ENCODE data around the gene PASK.

PASK gene

GRCh38 chr2:241063587-241063986 is 85.7 kb downstream of the PASK start:
- no peak for TF ChIP-seq FOXM1 (IDR thresholded peaks at IDR 0.05; ENCODE audit: borderline replicate concordance, low read depth)
- TF ChIP-seq CEBPB (IDR thresholded peaks at IDR 0.05) = no peak
- no peak for TF ChIP-seq YY1 (IDR thresholded peaks at IDR 0.05; ENCODE audit: low read depth)
- peak; percentile 44 for TF ChIP-seq RAD21 (IDR thresholded peaks at IDR 0.05; ENCODE audit: low read depth)
- TF ChIP-seq EGR1 (IDR thresholded peaks at IDR 0.05) = no peak

GRCh38 chr2:241063093-241063551 is 86.2 kb downstream of the PASK start:
- TF ChIP-seq USF1 (IDR thresholded peaks at IDR 0.05) = no peak
- no peak for TF ChIP-seq FOXM1 (IDR thresholded peaks at IDR 0.05; ENCODE audit: borderline replicate concordance, low read depth)
- no peak for TF ChIP-seq ZBTB7A (IDR thresholded peaks at IDR 0.05; ENCODE audit: low read depth)
- no peak for TF ChIP-seq TAF1 (IDR thresholded peaks at IDR 0.05; ENCODE audit: low read depth)
- no peak for TF ChIP-seq NFIC (IDR thresholded peaks at IDR 0.05)
- no peak for TF ChIP-seq YY1 (IDR thresholded peaks at IDR 0.05; ENCODE audit: low read depth)
- TF ChIP-seq CEBPB (IDR thresholded peaks at IDR 0.05) = no peak
- TF ChIP-seq REST (IDR thresholded peaks at IDR 0.05; ENCODE audit: low read depth) = no peak
- TF ChIP-seq TCF12 (IDR thresholded peaks at IDR 0.05; ENCODE audit: low read depth) = no peak
- TF ChIP-seq EP300 (IDR thresholded peaks at IDR 0.05; ENCODE audit: borderline replicate concordance) = no peak
- TF ChIP-seq EGR1 (IDR thresholded peaks at IDR 0.05) = no peak

- TF ChIP-seq EGR1 (IDR thresholded peaks at IDR 0.05) (no peak), NFIC (IDR thresholded peaks at IDR 0.05) (no peak), REST (IDR thresholded peaks at IDR 0.05; ENCODE audit: low read depth) (no peak), EP300 (IDR thresholded peaks at IDR 0.05; ENCODE audit: borderline replicate concordance) (no peak), TEAD4 (IDR thresholded peaks at IDR 0.05) (no peak), CREB1 (IDR thresholded peaks at IDR 0.05; ENCODE audit: low read depth) (no peak), MAX (IDR thresholded peaks at IDR 0.05) (no peak), RAD21 (IDR thresholded peaks at IDR 0.05; ENCODE audit: low read depth) (no peak), CEBPB (IDR thresholded peaks at IDR 0.05) (no peak), USF1 (IDR thresholded peaks at IDR 0.05) (no peak), ZBTB7A (IDR thresholded peaks at IDR 0.05; ENCODE audit: low read depth) (no peak), YY1 (IDR thresholded peaks at IDR 0.05; ENCODE audit: low read depth) (no peak), FOXM1 (IDR thresholded peaks at IDR 0.05; ENCODE audit: borderline replicate concordance, low read depth) (no peak), TCF12 (IDR thresholded peaks at IDR 0.05; ENCODE audit: low read depth) (no peak), TAF1 (IDR thresholded peaks at IDR 0.05; ENCODE audit: low read depth) (no peak)
Measured at GRCh38 chr2:241062389-241063092, 86.7 kb downstream of the PASK start.

- peak; percentile 72 for TF ChIP-seq CEBPB (IDR thresholded peaks at IDR 0.05)
- no peak for TF ChIP-seq EP300 (IDR thresholded peaks at IDR 0.05; ENCODE audit: borderline replicate concordance)
Measured at GRCh38 chr2:241061275-241061674, 88.0 kb downstream of the PASK start.
